Mammary epithelial cell (primary cell): ENCODE data around the gene CLSTN3.

Experiments
- CTCF ChIP-seq, 2 donors: IDR thresholded peaks in 1 of 2; conservative IDR thresholded peaks in 1 of 2; 2 replicates each; pipeline ENCODE4 v1.5.1; 2011 to 2012; ENCODE audit warnings: inconsistent platforms in 2 of 2, low read length in 2 of 2, mild to moderate bottlenecking in 2 of 2, control low read depth in 1 of 2, low read depth in 1 of 2; ENCODE audit not compliant: insufficient read depth in 1 of 2; ENCODE audit errors: extremely low read depth in 1 of 2
- EZH2 ChIP-seq: IDR thresholded peaks from 2 replicates; pipeline ENCODE4 v1.6.1; 2012; ENCODE audit warnings: low read length, inconsistent platforms, borderline replicate concordance

DNA sequence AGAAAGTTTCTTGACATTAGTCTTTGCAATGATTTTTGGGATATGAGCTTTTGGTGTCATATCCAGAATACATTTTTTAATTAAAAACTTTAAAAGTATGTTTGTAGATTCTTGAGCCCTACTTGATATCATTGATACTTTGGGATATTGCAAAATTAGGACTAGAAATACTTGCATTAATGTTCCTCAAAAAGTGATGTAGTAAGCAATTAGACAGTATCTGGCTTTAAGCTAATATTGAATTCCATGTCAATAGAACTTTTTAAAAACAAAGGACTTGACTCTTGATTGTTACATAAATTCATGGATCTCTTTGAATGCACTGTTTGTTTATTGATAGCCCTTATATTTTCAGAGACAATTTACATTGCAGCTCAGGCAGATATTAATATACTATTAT is 74.9 kb downstream of the CLSTN3 start:
- no peak for TF ChIP-seq CTCF (conservative IDR thresholded peaks at IDR 0.05 in 1 of 2, IDR thresholded peaks at IDR 0.05 in 1 of 2; ENCODE audit: extremely low read depth in 1 of 2, insufficient read depth in 1 of 2, low read depth in 1 of 2, low read length in 2 of 2)
- no peak for TF ChIP-seq EZH2
